Gastroesophageal sphincter (tissue), 4 donors: ENCODE data around the gene LAMB1. TPM values are rescaled to one million over a fixed set of nuclear protein-coding genes. Genes with fewer than 3 reads are reported as not detected.
A peak's percentile ranks its signal among the peaks of the same experiment; 100 is the strongest.

ENCODE experiments used
- ATAC-seq: fragments of 150-250 bp; one replicate; pipeline ENCODE4 v1.9.1; 2016; ENCODE audit warnings: mild to moderate bottlenecking, moderate library complexity
- H3K27ac ChIP-seq, 4 donors: fragments of 200-600 bp; sonication (generic) in 3 of 4; 1 replicate in 3 of 4; 2 replicates in 1 of 4; pipeline ENCODE4 v1.5.1; 2016 to 2019
- H3K27me3 ChIP-seq: fragments of 200-600 bp; sonication (generic); one replicate; pipeline ENCODE4 v1.5.1; 2019
- H3K36me3 ChIP-seq, 2 donors: fragments of 200-600 bp; sonication (generic); one replicate each; pipeline ENCODE4 v1.5.1; 2019; ENCODE audit warnings: control low read depth in 1 of 2
- H3K4me1 ChIP-seq, 3 donors: fragments of 200-600 bp; sonication (generic); 1 replicate in 2 of 3; 2 replicates in 1 of 3; pipeline ENCODE4 v1.5.1; 2016 to 2019; ENCODE audit warnings: control low read depth in 2 of 3
- H3K4me3 ChIP-seq, 2 donors: fragments of 200-600 bp; sonication (generic); one replicate each; pipeline ENCODE4 v1.5.1; 2019; ENCODE audit warnings: mild to moderate bottlenecking in 1 of 2, moderate library complexity in 1 of 2
- H3K9me3 ChIP-seq, 3 donors: fragments of 200-600 bp; sonication (generic); one replicate each; pipeline ENCODE4 v1.5.1; 2017 to 2019; ENCODE audit warnings: control low read depth in 2 of 3
- CTCF ChIP-seq, 4 experiments: fragments of 200-600 bp in 2 of 4; fragments of 450-650 bp in 2 of 4; sonication (generic) in 1 of 4; IDR thresholded peaks; one replicate each; pipeline ENCODE4 v1.5.1; 2017 to 2019; ENCODE audit warnings: antibody characterized with exemption in 4 of 4, mild to moderate bottlenecking in 2 of 4, moderate library complexity in 2 of 4
- EP300 ChIP-seq: sonication (generic); formaldehyde crosslinking; IDR thresholded peaks from one replicate; pipeline ENCODE4 v1.6.1; 2017; ENCODE audit warnings: antibody characterized with exemption, mild to moderate bottlenecking
- POLR2A ChIP-seq, 2 donors: fragments of 450-650 bp; IDR thresholded peaks; one replicate each; pipeline ENCODE4 v1.6.1; 2017; ENCODE audit warnings: antibody characterized with exemption in 2 of 2, mild to moderate bottlenecking in 2 of 2, moderate library complexity in 1 of 2
- POLR2AphosphoS5 ChIP-seq: sonication (generic); formaldehyde crosslinking; IDR thresholded peaks from one replicate; pipeline ENCODE4 v1.6.1; 2017; ENCODE audit warnings: antibody characterized with exemption
- WGBS, 2 donors: methylation state at CpG; one replicate each; pipeline ENCODE4 v1.1.5; 2018; ENCODE audit warnings: low coverage in 1 of 2; 5-methylcytosine and 5-hydroxymethylcytosine counted together
- total RNA-seq, 4 donors: library from RNA; depleted of rRNA; stranded (reverse); fragments of >200 nt; gene quantifications; one replicate each; pipeline ENCODE4 v1.1.0, GENCODE V29; 2016

LAMB1 gene
- total RNA-seq, 4 donors from 2014 or later = 130 to 193 (median 179) TPM

GRCh38 chr7:107999779-108000560 is 3.0 kb downstream of the LAMB1 start:
- H3K4me1 ChIP-seq = peaks cover 14 to 80% (median 28%) of the 10 kb centered on the region in 3 donors
- H3K27ac ChIP-seq = peak overlapping the region; percentile 18 to 90 (median 87)
- H3K4me3 ChIP-seq = peak overlapping the region in 1 of 2 donors; percentile 82
- 46 to 52% methylated on average over 3 to 4 of the region's 4 CpGs for WGBS, 2 donors
- TF ChIP-seq POLR2A (IDR thresholded peaks at IDR 0.05) = no peak
- TF ChIP-seq CTCF (IDR thresholded peaks at IDR 0.05) = no peak
- TF ChIP-seq POLR2AphosphoS5 = no peak
- TF ChIP-seq EP300 = no peak
- no peaks in the 10 kb centered on the region for H3K9me3 ChIP-seq
- peaks cover 0 to 12% of the 10 kb centered on the region in 2 donors for H3K36me3 ChIP-seq
- no peak for ATAC-seq
- H3K27me3 ChIP-seq = no peaks in the 10 kb centered on the region

GRCh38 chr7:107998660-107999480 is 4.1 kb downstream of the LAMB1 start:
- Histone ChIP-seq H3K4me1 (peaks cover 14 to 82% (median 27%) of the 10 kb centered on the region in 3 donors), H3K27me3 (no peaks in the 10 kb centered on the region), H3K4me3 (peak overlapping the region in 1 of 2 donors; percentile 82), H3K9me3 (no peaks in the 10 kb centered on the region), H3K27ac (peak overlapping the region in 3 of 4 donors; percentile 77 to 90 (median 84)), H3K36me3 (peaks cover 0 to 22% of the 10 kb centered on the region in 2 donors)
- no peak for ATAC-seq
- no peak for TF ChIP-seq POLR2AphosphoS5
- no peak for TF ChIP-seq EP300
- no peak for TF ChIP-seq POLR2A (IDR thresholded peaks at IDR 0.05)
- TF ChIP-seq CTCF (IDR thresholded peaks at IDR 0.05) = no peak
- WGBS, 2 donors = 60 to 81% methylated on average over 1 to 3 of the region's 3 CpGs

- no peak for TF ChIP-seq POLR2AphosphoS5
- no peak for TF ChIP-seq CTCF (IDR thresholded peaks at IDR 0.05)
- TF ChIP-seq POLR2A (IDR thresholded peaks at IDR 0.05) = no peak
- TF ChIP-seq EP300 = no peak
- ATAC-seq = no peak
- H3K4me1 ChIP-seq = peaks cover 14 to 82% (median 24%) of the 10 kb centered on the region in 3 donors
- no peak overlapping the region for H3K4me3 ChIP-seq
- WGBS, 2 donors = 59 to 83% methylated on average over 2 of the region's 2 CpGs
- H3K27me3 ChIP-seq = no peaks in the 10 kb centered on the region
- H3K27ac ChIP-seq = peak overlapping the region in 3 of 4 donors; percentile 9 to 90 (median 84)
- H3K9me3 ChIP-seq = no peaks in the 10 kb centered on the region
- peaks cover 0 to 29% of the 10 kb centered on the region in 2 donors for H3K36me3 ChIP-seq
Observed at GRCh38 chr7:107998150-107998549, 4.8 kb downstream of the LAMB1 start.

- peak; percentile 1 for ATAC-seq
- peaks cover 0 to 42% of the 10 kb centered on the region in 2 donors for H3K36me3 ChIP-seq
- TF ChIP-seq POLR2A (IDR thresholded peaks at IDR 0.05) (no peak), POLR2AphosphoS5 (no peak), CTCF (IDR thresholded peaks at IDR 0.05) (no peak), EP300 (no peak)
- peaks cover 14 to 81% (median 24%) of the 10 kb centered on the region in 3 donors for H3K4me1 ChIP-seq
- H3K27ac ChIP-seq = peak overlapping the region in 3 of 4 donors; percentile 55 to 90 (median 66)
- H3K27me3 ChIP-seq = no peaks in the 10 kb centered on the region
- no peak overlapping the region for H3K4me3 ChIP-seq
- 38 to 46% methylated on average over 7 of the region's 7 CpGs for WGBS, 2 donors
- H3K9me3 ChIP-seq = no peaks in the 10 kb centered on the region
Observed at GRCh38 chr7:107996072-107996882, 6.7 kb downstream of the LAMB1 start.
